Measurements from ENCODE around the gene SGPL1. TPM values are rescaled to one million over a fixed set of nuclear protein-coding genes. Genes with fewer than 3 reads are reported as not detected.

The SGPL1 gene
- total RNA-seq, 2 donors from 2014 or later: 8.9 to 9.7 TPM

DNA sequence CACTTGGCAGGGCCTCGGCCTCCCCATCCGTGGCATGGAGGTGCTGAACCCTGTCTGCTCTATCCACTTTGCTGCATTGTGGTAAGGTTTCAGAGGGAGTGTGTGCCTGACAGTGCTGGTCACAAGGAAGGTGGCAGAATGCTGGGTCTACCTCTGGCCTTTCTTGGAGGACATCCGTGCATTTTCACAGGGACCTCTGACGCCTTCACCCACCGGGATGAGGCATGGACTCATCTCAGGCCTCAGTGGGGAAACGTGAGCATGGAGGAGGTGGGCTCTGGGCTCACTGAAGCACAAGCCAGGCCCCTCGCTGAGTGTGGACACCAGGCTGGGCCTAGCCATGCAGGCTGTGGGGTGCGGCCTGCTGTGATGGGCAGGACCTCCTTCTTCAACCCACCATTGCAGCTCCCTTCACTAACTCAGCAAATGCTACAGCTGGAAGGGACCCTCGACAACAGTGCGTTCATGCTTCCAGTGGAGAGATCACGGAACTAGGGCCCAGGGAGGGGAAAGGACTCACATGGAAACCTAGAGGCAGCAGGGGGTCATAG lies 39.2 kb upstream of the SGPL1 start:
- DNase-seq (ENCODE audit: low spot score): peak; percentile 30
- no peaks in the 10 kb centered on the region for H3K4me1 ChIP-seq
- TF ChIP-seq, protein P1, sequence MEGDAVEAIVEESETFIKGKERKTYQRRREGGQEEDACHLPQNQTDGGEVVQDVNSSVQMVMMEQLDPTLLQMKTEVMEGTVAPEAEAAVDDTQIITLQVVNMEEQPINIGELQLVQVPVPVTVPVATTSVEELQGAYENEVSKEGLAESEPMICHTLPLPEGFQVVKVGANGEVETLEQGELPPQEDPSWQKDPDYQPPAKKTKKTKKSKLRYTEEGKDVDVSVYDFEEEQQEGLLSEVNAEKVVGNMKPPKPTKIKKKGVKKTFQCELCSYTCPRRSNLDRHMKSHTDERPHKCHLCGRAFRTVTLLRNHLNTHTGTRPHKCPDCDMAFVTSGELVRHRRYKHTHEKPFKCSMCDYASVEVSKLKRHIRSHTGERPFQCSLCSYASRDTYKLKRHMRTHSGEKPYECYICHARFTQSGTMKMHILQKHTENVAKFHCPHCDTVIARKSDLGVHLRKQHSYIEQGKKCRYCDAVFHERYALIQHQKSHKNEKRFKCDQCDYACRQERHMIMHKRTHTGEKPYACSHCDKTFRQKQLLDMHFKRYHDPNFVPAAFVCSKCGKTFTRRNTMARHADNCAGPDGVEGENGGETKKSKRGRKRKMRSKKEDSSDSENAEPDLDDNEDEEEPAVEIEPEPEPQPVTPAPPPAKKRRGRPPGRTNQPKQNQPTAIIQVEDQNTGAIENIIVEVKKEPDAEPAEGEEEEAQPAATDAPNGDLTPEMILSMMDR (IDR thresholded peaks at IDR 0.05): no peak
- no peaks in the 10 kb centered on the region for H3K27me3 ChIP-seq
- no peaks in the 10 kb centered on the region for H3K9me3 ChIP-seq
- H3K36me3 ChIP-seq: no peaks in the 10 kb centered on the region
- H3K27ac ChIP-seq: no peak overlapping the region
- no peak overlapping the region for H3K4me3 ChIP-seq

DNA sequence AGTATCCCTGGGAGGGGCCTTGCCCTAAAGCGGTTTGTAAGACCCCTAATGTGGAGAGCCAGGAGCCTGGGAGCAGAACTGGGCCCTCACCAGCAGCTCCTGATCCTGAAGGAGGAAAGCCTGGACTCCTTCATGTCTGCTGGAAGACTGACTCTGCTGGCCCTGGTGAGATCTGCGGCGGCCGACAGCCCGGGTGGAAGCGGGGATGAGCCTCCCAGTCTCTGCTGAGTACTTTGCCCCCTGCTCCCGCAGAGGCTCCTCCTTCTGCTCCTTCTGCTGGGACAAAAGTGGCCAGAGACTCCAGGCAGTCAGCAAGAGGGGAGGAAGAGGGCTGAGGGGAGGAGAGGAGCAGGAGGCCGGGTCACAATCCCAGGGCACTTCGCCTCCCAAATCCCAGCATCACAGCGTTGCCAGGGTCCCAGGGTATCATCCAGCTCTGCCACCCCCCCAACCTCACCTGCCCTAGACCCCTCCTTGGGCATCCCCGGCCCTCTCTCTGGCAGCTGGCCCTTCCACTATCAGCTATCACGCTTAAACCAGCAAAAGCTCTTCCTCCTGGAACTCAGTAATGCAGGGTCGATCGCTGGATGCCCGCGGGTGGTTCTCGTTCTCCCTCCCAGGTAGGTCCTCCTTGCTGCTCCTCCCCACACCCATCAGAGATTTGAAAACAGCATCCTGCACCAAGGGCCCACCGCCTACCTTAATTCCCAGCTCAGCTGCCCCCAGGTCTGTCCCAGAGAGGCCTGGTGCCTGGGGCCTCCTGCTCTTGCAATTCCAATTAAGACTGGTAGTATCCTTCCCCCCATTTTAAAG lies 38.5 kb upstream of the SGPL1 start:
- peak; percentile 34 for DNase-seq (ENCODE audit: low spot score)
- H3K4me3 ChIP-seq: no peak overlapping the region
- no peaks in the 10 kb centered on the region for H3K4me1 ChIP-seq

DNA sequence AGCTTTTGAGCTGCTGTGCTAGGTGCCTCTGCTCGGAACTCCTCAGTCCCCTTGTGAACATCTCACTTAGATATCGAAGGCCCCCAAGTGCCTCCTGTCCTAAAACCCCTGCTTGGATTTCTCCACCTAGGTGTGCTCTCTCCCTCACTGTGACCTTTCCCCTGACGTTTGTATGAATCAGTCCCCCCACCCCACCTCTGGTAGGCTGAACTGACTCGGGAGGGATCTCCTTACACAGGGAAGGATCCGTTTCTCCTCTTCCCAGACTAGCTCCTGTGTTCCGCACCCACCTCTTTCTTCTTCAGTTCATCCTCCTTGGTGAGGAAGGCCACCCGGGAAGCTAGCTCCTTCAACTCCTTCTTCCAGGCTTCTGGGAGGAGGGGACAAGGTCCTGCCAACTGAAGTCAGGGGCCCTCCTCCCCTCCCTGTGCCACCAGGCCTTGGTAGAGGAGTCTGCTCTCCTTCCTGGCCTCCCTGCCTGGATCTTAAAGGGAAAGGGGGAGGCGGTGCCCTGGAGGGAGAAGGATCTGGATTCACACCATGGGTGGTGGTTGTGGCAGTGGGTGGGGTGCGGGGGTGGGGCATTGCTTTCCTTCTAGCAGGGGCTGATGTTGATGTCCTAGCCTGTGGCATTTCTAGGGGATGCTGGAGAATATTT lies 37.4 kb upstream of the SGPL1 start:
- Histone ChIP-seq H3K4me1 (no peaks in the 10 kb centered on the region), H3K9me3 (no peaks in the 10 kb centered on the region), H3K4me3 (no peak overlapping the region), H3K27ac (no peak overlapping the region), H3K36me3 (no peaks in the 10 kb centered on the region), H3K27me3 (no peaks in the 10 kb centered on the region)
- TF ChIP-seq, protein P1 (IDR thresholded peaks at IDR 0.05): no peak
- peak; percentile 50 for DNase-seq (ENCODE audit: low spot score)

More for the DNA sequence above, 38.5 kb upstream of the SGPL1 start:
- H3K9me3 ChIP-seq: no peaks in the 10 kb centered on the region
- no peak overlapping the region for H3K27ac ChIP-seq
- H3K36me3 ChIP-seq: no peaks in the 10 kb centered on the region
- H3K27me3 ChIP-seq: no peaks in the 10 kb centered on the region
- TF ChIP-seq, protein P1 (IDR thresholded peaks at IDR 0.05): no peak

DNA sequence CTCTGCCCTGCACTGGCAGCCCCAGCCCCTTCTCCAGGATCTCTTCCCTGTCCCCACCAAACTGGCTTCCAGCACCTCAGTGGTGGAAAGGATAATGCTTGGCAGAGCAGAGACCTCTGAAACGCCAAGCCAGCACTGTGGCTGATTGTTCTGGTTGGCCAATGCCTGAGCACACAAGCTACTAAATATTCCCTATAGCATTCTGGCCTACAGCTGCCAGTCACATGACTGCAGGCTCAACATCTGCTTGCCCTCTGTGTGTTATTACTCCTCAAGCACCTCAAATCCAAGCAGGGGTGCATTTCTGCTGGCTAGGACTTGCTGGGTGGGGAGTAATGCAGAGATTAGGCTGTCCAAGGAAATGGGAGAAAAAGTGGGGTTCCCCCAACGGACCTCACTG lies 36.7 kb upstream of the SGPL1 start:
- H3K9me3 ChIP-seq: no peaks in the 10 kb centered on the region
- no peak overlapping the region for H3K27ac ChIP-seq
- no peak overlapping the region for H3K4me3 ChIP-seq
- no peaks in the 10 kb centered on the region for H3K27me3 ChIP-seq
- TF ChIP-seq, protein P1 (IDR thresholded peaks at IDR 0.05): no peak
- DNase-seq (ENCODE audit: low spot score): peak; percentile 57
- no peaks in the 10 kb centered on the region for H3K36me3 ChIP-seq
- H3K4me1 ChIP-seq: no peaks in the 10 kb centered on the region

DNA sequence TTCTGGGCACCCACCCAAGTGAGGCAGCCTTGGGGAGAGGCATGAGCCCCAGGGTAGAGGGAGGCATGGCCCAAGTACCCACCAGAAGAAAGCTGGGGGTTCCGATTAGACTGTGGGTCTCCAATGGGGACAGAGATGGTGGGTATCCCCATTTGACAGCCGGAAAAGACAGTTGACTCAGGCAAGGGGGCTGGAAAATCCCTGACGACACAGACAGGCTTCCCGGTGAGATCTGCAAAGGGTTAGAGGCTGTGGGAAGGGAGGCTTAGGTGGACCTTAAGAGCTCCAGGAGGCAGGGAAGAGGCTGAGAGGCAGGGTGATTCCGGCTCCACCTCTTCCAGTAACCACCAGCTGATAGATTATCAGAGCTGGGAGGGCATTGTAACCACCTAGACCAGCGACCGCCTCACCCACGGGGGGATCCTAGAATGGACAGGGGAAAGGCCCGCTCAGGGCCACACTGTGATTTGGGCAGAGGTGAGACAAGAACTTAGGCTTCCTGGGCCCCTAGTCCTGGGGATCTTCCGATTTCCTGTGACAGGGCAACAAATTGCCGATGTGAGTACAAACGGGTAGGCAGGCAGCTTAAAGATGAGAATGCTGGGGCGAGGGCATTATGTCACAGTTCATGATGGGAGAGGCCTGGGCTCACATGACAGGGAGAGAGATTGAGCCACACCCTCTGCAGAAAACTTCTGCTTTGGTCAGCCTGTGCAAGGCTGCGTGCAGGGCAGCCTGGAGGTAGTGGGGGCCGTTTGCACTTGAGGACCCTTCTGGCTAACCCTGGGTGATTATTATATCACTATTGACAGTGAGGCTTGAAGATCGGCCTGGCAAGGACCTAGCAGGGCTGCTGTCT lies 36.0 kb upstream of the SGPL1 start:
- Histone ChIP-seq H3K4me1 (no peaks in the 10 kb centered on the region), H3K27me3 (no peaks in the 10 kb centered on the region), H3K9me3 (no peaks in the 10 kb centered on the region), H3K4me3 (no peak overlapping the region), H3K36me3 (no peaks in the 10 kb centered on the region), H3K27ac (no peak overlapping the region)
- TF ChIP-seq, protein P1 (IDR thresholded peaks at IDR 0.05): no peak
- peak; percentile 55 for DNase-seq (ENCODE audit: low spot score)
